Activated gamma-delta T cell (primary cell): ENCODE measurements around the gene CRTAC1.

ENCODE experiments used
- DNase-seq: peaks from one replicate; lab custom pipeline; 2025; lab: John Stamatoyannopoulos, UW
- total RNA-seq, 2 donors: gene quantifications; one replicate each; lab custom pipeline; 2026; lab: John Stamatoyannopoulos, UW

The CRTAC1 gene, protein sequence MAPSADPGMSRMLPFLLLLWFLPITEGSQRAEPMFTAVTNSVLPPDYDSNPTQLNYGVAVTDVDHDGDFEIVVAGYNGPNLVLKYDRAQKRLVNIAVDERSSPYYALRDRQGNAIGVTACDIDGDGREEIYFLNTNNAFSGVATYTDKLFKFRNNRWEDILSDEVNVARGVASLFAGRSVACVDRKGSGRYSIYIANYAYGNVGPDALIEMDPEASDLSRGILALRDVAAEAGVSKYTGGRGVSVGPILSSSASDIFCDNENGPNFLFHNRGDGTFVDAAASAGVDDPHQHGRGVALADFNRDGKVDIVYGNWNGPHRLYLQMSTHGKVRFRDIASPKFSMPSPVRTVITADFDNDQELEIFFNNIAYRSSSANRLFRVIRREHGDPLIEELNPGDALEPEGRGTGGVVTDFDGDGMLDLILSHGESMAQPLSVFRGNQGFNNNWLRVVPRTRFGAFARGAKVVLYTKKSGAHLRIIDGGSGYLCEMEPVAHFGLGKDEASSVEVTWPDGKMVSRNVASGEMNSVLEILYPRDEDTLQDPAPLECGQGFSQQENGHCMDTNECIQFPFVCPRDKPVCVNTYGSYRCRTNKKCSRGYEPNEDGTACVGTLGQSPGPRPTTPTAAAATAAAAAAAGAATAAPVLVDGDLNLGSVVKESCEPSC
- total RNA-seq, result 0 reads per million in 2 donors

DNA sequence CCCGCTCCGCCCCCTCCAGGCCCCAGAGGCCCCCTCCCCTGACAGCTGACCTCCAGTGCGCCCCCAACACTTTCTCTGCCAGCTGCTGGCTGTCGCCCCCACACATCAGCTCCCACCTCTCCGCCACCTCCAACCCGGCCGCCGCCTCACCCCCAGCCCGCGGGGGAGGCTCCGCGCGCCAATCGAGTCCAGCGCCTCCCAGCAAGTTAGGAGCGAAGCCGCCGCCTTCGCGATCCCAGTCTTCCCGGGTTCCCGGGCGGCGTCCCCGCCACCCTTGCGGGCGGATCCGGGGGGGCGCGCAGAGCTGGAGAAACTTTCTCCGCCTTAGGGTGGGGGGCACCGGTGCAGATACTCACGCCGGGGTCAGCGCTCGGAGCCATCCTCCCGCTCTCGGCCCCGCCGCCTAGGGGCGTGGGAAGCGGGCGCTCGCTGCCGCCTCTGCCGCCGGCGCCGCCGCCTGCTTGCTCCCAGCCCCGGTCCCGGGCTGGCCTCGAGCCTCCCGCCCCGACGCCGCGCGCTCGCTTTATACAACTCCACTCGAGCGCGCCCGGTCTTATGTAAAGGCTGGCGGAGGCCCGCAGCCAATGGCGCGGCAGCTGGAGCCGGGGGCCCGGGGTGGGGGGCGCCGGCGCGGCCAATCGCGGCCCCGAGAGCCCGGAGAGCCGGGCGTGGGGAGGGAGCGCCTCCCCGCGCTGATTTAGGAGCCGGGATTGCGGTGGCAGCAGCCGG, at the start of gene CRTAC1:
Gene CRTAC1 (minus strand): TSS at position 529 of the 729 bp plus-strand sequence. CDS start 149 bp downstream, at position 380.
- no peak for DNase-seq

DNA sequence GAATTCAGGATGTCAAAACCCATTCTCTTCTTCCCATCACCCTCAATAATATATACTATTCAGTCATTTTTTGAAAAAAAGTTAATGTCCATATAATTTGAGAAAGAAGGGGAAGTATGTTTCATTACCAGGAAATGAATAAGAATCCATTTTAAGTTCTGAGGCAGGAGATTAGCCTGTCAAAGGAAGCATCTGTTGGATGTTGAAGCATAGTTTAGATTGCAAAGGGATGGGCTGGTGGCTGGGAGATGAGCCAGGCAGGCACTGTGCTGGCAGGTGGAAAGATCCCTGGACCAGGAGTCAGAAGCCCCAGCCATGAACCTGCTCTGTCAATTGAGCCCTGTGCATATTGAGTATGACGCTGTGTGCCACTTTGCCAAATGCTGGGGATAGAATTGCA, 48.4 kb upstream of the CRTAC1 start:
- no peak for DNase-seq

DNA sequence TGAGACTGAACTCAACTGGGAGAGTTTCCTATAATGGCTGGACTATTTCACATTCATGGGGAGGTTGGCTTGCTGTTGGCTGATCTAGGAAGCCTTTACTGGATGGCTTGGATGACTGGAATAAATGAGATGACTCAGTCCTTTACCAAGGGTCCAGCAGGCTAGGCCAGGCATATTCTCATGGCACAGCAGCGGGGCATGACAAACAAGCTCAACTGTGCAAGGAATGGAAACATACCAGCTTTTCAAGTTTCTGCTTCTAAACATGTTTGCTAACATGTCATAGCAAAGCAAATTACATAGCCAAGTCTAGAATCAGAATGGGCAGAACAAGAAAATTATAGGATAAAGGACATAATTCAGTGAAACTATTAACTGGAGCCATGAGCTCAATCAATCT, 46.8 kb upstream of the CRTAC1 start:
- no peak for DNase-seq

DNA sequence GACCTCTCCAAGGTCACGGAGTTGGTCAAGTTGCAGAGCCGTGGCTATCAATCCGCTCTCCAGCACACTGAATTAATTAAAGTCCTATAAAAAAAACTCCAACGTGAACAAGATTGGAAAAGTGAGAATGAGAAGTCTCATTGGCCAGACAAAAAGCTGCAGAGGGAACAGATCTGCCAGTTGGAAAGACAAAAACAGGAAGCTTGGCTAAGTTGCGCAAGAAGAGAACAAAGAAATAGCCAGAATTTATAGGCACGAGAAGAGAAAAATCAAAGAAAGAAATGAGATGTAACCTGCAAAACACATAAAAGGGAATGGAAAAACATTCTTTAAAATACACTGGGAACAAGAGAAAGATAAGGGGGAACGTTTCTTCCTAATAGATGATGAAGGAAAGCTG, 45.7 kb upstream of the CRTAC1 start:
- DNase-seq, result no peak

DNA sequence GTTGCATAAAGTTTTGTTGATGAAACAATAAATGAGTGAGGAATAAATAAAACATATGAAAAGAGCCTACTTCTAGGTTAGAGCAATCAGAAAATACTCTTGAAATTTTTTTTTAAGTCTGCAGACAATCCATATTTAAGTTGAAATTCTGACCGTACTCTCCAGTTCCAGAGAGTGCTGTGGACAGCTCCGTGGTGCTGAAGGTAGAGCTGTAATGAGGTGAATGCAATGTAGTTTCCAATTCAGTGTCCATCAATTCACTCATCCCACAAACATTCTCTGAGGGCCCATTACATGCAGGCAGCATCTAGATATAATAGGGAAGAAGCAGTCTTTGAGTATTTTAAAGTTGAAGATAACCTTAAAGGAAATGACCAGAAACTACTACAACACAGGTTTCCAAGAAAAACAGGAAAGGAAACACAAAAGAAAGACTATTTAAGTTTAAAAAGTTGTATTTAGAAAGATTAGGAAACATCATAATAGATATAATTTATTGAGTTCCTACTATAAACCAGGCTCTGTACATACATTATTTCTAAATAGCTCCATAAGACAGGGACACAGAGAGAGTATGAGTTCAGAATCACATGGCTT, 44.0 kb upstream of the CRTAC1 start:
- DNase-seq, result no peak

DNA sequence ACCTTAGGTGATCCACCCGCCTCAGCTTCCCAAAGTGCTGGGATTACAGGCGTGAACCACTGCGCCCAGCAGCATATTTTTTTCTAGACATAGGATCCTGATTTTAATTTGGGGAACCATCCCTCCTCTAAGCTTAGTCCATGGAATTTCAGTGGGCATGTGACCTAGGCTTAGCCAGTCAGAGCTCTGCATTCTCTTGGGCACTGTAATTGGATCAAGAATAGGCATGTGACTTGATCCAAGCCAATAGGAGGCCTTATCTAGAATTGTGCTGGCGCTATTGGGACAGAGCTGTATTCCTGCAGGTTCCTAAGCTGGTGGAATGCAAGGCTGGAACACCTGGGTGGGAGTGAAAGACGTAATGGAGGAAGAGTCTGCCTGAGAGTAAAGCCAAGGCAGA, 36.7 kb upstream of the CRTAC1 start:
- DNase-seq, result no peak

DNA sequence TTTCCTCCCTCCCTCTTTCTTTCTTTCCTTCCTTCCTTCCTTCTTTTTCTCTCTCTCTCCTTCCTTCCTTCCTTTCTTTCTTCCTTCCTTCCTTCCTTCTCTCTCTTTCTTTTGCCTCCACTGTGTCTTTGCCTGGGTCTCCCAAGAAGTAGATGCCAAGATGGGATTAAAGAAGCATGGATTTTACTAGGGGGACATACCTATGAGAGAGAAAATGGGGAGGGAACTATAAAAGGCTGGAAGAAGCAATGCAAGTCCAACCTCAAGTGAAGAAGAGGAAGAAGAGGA, 33.3 kb upstream of the CRTAC1 start:
- DNase-seq, result no peak

DNA sequence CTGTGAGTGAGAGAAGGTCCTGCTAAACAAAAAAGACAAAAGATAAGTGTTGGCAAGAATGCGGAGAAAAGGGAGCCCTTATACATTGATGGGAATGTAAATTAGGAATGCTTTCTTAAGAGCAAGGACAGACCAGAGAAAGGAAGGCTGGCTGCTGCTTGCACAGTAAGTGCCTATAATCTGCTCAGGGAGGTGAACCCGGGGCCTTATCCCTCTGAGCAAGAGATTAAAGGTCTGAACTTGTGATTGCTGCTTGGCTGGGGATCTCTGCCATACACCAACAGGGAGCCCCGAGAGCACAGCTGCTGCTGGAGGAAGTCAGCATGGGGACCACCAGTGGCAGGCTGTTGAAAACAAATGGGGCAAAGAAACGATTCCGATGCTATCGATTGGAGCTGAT, 32.0 kb upstream of the CRTAC1 start:
- no peak for DNase-seq

DNA sequence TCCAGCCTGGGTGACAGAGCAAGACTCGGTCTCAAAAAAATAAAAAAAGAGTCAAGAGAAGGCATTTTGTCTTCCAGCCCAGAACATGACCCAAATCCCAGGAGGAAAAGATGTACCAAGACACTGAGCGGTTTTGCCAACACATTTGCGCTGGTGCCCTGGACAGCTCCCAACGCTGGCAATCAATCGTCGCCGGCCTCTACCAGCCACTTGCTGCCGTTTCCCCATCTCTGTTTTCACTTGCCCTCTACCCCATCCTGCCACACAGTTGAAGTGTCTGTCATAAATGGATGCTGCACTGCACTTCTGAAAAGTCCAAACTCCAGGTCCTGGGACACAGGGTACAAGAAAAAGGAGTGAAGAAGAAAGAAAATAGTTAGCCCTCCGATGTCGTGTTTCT, 29.7 kb upstream of the CRTAC1 start:
- no peak for DNase-seq

DNA sequence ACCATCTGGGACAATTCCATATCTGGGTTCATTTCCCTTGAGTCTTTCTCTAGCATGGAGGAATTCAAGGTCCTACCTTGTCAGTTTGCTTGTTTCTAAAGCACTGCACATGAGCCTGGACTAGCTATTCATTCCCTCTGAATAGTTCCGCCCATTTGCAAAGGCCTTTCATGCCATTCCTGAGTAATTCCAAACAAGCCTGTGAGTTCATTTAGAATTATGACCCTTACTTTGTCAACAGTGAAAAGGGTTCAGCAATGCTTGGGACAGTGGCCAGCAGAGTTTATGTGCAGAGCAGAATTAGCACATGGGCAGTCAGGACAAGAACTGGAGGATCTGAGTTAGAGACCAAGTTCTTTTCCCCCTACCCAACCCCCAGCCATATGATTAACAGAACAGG, 27.9 kb upstream of the CRTAC1 start:
- DNase-seq, result no peak

DNA sequence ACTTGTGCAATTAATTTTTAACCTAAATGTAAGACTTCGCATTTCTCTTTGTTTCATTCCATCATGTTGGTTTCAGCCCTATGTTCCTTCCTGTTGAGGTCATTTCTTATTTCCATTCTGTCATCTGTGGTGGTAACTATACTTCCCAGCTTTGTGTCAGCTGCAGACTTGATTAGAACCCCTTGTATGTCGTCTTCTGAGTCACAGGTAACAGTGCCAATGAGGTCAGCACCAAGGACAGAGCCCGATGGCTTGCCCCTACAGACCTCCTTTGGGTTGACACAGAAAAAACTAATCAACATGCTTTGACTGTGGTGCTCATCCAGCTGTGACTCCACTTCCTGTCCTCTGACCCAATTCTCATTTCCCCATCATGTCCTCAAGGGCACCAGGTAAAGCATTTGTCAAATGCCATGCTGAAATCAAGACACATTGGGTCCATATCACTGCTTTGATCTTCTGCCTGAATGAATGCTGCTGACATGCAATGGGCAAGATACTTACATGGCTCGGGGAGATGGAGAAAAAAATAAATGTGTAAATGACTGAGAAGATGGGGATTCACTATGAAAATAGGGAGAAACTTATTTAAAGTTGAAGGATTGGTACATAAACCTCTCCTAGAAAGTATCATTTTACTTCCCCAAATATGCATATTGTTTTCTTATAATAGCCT, 25.6 kb upstream of the CRTAC1 start:
- no peak for DNase-seq

DNA sequence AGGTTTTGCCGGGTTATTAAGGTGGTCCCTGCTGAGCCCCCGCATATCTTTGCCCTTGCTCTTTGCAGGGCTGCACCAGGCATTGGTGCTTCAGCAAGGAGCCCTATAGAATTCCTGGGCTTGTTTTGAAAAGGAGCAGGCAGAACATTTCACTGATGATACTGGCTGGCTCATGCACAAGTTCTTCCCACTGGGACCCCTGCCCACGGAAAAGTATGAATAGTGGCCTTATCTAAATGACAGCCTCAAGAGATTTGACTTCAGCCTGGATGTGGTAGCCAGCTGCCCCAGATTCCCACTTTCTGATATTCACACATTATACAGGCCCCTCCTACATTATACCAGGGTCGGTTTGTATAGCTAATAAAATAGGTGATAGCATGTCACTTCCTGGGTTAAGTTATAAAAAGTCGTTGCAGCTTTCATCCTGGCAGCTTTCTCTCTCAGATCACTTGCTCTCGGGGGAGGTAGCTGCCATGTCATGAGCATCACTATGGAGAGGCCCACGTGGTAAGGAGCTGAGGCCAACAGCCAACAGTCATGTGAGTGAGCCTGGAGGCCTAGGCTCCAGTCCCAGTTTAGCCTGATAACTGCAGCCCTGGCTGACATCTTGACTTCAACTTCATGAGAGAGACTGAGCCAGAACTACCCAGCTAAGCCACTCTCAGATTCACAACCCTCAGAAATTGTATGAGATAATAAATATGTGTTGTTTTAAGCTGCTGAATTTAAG, 16.8 kb upstream of the CRTAC1 start:
- DNase-seq, result no peak

DNA sequence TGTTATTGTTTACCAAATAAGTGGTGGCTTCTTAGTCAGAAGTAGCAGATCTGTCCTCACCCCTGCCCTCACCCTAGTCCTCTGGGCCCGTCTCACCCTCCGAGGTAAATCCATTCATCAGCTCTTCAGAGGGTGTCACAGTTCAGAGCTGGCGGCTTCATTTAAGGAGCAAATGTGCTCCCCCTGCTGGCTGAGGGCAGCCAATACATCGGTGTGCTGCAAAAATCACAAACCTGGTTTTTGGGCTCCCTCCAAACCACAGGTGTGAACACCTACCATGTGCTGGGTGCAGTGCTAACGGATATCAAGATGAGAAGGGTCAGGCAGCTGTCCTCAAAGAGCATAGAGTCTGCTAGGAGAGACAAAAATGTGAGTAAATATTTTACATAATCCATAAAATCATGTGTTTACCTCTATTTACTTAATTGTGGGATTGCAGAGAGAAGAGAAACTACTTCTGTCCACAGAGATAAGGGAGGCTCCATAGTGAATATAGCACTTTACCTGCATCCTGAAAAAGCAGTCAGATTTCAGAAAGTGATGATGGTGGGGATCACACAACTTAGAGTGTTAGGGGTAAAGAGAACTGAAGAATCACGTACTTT, 15.5 kb upstream of the CRTAC1 start:
- no peak for DNase-seq

DNA sequence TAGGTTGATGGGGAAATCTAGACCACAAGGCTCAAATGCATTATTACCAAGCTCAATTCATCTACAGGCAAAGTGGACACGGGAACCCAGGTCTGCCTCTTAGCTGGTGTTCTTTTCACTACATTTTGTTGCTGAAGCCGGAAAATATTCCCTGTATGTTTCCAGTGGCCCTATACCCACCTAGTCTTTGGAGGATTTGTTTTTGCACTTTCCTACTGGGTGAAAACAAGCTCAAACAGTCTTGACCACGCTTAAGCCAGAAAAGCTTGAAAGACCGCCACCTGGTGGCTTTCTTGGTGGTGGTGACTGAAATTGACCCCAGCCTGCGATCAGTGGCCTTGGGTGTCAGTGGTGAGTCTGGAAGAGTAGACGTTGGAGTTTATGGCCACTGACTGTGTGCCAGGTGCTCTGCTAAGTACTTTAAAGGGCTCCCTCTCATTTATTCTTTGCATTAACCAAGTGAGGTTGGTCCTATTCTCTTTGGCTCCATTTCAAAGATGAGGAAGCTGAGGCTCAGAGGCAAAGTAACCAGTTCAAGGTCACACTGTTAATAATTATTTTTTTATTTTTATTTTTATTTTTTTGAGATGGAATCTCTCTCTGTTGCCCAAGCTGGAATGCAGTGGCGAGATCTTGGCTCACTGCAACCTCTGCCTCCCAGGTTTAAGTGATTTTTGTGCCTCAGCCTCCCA, 11.1 kb upstream of the CRTAC1 start:
- DNase-seq, result no peak

DNA sequence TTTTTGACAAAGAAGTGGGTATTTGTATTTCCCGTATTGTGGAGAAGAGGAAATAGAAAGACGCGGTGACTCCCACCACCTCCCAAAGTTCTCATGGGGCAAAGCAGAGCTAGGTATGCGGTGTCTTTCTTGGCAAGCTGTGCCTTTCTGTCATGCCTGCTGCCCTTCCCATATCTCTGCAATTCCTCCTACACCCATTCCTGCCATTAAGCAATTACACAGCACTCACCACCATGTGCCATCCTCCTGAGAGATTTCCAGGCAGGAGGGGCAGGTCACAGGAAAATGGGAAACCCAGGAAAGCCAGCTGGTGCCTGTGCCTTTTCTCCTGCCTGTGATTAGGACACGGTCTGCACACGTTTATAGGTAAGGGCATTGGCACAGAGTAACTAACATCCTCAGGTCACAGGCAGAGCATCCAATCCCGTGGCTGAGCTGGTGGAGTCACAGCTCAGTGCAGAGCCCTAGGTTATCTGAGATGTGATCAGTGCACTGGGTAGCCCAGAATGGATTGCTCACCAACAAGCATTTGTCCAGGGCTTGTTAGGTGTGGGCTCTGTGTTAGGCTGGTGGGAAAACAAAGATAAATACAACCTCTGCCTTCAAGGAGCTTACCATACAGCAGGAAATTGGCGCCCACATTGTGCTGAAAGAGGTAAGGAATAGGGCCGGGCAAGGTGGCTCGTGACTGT, 9.4 kb upstream of the CRTAC1 start:
- DNase-seq, result no peak

DNA sequence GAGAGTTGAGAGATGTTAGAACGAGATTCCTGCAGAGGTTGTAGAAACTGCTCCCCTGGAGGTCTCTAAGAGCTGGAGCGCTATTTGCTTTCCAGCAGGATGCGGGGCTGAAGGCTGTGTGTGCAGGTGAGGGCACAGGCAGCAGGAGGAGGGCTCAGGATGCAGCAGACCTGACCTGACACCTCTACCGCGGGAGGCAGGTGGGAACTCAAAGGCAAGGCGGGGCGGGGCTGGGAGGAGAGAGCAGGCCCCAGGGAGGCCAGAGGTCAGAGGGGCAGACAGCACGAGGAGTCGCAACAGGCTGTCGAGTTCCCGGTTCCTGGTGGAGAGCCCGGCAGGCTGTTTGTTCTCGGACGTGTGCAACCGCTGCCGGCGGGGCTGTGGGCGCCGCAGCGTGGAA, 7.9 kb upstream of the CRTAC1 start:
- DNase-seq, result no peak

DNA sequence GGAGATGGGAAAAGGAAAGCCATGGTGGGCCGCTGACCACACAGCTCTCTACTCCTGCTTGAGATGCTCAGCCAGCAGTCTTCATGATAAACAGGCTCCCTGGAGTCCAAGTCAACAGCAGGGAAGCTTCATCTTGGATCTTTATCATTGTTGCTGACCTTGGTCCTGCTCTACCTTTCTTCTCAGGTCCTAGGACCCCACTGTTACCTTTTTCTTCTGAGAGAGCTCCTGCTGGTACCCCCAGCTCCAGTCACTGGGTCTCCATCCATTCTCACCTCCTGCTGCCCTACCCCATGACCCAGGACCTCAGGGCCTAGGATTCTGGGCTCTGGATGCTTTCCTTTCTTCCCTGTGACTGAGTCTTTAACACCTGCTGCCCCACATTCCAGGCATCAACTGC, 5.2 kb upstream of the CRTAC1 start:
- no peak for DNase-seq

DNA sequence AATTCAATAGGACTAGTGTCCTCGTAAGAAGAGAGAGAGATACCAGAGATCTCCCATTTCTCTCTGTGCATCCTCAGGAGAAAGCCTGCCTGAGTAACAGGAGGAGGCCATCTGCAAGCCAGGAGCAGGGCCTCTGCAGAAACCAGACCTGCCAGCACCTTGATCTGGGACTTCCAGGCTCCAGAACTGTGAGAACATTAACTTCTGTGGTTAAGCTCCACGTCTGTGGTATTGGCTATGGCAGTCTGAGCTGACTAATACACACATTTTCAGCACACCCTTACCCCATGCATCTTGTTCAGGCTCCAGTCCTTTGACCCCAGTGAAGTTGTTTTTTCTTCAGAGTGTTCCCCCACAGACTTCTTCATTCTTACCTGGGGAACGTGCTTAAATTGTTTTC, 3.1 kb upstream of the CRTAC1 start:
- no peak for DNase-seq

DNA sequence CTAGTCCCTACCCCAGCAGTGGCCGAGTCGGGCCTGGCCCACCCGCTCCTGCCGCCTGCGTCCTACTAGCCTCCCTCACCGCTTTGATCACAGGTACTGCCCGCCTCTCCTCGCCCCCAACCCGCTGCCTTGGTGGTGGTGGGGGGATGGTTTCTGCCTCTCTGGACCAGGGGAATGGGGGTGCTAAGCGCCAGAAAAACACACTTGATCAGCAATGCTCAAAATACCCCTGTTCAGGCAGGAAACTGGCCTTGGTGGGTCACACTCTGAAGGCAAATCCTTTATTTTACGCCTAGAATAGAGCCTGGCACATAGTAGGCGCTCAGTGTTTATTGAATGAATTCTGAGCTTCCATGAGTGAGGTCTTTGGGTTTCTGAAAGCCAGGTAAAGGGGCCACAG, 1.0 kb upstream of the CRTAC1 start:
- DNase-seq, result no peak

DNA sequence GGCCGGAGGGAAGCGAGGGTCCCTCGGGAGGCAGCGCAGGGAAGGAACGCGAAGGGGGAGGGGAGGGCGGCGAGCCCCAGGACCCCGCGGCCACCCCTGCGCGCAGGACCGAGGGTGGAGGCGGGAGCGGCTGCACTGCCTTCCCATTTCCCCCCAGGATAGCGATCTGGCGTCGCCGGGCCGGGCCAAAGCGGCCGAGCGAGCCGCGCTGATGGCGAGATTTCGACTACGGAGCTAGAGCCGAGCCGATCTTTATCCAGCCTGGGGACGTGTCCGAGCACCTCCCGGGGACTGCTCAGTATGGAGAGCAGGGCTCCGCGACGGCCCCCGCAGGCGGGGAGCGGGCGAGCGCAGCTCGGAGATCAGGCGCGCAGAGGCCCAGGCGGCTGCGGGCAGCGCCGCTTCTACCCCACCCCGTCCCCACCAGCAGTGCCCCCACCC, 590 bp upstream of the CRTAC1 start:
- DNase-seq, result no peak
